WERI-Rb-1 (cell line): ENCODE measurements around the gene NXN.
"Not testable (repeated sequence)": the region's sequence is repeated elsewhere in the genome, so short reads cannot be mapped to it uniquely, and the experiment has no call there.

Source experiments
- DNase-seq: peaks from one replicate; pipeline ENCODE4 v3.0.0-alpha.2; 2020
- H3K27ac ChIP-seq: fragments of 250-450 bp; sonication (Bioruptor Pico); 2 replicates; pipeline ENCODE4 v1.5.1; 2020; ENCODE audit warnings: mild to moderate bottlenecking, moderate library complexity
- H3K27me3 ChIP-seq: fragments of 250-450 bp; sonication (Bioruptor Pico); 2 replicates; pipeline ENCODE4 v1.5.1; 2021; ENCODE audit warnings: mild to moderate bottlenecking, low read depth, moderate library complexity; ENCODE audit not compliant: insufficient read depth, severe bottlenecking
- H3K36me3 ChIP-seq: fragments of 250-450 bp; sonication (Bioruptor Pico); 2 replicates; pipeline ENCODE4 v1.5.1; 2020; ENCODE audit warnings: mild to moderate bottlenecking, moderate library complexity
- H3K4me3 ChIP-seq: 2 replicates; pipeline ENCODE4 v1.5.1; 2011; ENCODE audit warnings: low read depth, mild to moderate bottlenecking, control low read depth, low read length
- H3K9me3 ChIP-seq: fragments of 250-450 bp; sonication (Bioruptor Pico); 2 replicates; pipeline ENCODE4 v1.5.1; 2021; ENCODE audit warnings: mild to moderate bottlenecking, moderate library complexity; ENCODE audit not compliant: severe bottlenecking
- TF ChIP-seq, protein P1 (sequence below): IDR thresholded peaks from 2 replicates; pipeline ENCODE4 v1.5.1; 2011; ENCODE audit warnings: low read depth, mild to moderate bottlenecking, control low read depth, inconsistent platforms, low read length

NXN gene

DNA sequence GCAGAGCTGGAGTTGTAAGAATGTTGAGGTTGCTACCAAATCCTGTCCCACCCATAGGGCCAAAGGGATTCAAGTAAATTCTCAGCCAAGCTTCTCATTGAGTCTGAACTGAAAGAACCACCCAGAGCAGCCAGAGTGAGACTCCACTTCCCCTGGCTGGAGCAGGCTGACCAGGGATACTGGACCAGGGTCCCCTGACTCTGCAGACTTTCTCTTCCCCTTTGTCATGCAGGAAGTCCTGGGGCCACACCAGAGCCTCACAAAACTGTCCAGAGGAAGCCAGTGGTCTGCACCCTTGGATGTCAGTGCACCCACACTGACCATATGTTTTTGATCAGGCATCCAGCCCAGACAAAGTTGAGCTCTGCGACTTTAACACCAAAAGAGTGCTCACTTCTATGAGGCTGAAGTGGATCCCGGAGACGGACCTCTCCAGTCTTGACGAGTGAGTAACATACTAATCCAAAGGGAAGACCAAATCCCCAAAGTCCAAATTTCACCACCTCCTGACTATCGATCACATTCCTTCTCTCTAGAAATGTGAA, 4.1 kb downstream of the NXN start:
- Histone ChIP-seq H3K4me3 (no peak overlapping the region), H3K36me3 (no peaks in the 10 kb centered on the region; the same call in 1 of the 2 replicates)
- TF ChIP-seq, protein P1, sequence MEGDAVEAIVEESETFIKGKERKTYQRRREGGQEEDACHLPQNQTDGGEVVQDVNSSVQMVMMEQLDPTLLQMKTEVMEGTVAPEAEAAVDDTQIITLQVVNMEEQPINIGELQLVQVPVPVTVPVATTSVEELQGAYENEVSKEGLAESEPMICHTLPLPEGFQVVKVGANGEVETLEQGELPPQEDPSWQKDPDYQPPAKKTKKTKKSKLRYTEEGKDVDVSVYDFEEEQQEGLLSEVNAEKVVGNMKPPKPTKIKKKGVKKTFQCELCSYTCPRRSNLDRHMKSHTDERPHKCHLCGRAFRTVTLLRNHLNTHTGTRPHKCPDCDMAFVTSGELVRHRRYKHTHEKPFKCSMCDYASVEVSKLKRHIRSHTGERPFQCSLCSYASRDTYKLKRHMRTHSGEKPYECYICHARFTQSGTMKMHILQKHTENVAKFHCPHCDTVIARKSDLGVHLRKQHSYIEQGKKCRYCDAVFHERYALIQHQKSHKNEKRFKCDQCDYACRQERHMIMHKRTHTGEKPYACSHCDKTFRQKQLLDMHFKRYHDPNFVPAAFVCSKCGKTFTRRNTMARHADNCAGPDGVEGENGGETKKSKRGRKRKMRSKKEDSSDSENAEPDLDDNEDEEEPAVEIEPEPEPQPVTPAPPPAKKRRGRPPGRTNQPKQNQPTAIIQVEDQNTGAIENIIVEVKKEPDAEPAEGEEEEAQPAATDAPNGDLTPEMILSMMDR = no peak

DNA sequence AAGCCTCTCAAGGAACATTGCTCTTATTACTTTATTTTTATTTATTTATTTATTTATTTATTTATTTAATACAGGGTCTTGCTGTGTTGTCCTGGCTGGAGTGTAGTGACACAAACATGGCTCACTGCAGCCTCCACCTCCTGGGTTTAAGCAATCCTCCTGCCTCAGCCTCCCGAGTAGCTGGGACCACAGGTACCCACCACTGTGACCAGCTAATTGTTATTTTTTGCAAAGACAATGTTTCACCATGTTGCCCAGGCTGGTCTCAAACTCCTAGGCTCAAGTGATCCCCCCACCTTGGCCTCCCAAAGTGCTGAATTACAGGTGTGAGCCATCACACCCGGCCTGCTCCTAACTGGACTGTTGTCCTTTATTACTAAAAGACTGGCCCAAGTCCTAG, 4.8 kb downstream of the NXN start:
- DNase-seq, H3K9me3 ChIP-seq, H3K27ac ChIP-seq, H3K36me3 ChIP-seq, H3K4me3 ChIP-seq, H3K27me3 ChIP-seq: not testable (repeated sequence)

More for the DNA sequence above, 4.1 kb downstream of the NXN start:
- Histone ChIP-seq H3K27me3 (no peaks in the 10 kb centered on the region), H3K27ac (no peak overlapping the region), H3K9me3 (no peaks in the 10 kb centered on the region)
- DNase-seq = no peak

DNA sequence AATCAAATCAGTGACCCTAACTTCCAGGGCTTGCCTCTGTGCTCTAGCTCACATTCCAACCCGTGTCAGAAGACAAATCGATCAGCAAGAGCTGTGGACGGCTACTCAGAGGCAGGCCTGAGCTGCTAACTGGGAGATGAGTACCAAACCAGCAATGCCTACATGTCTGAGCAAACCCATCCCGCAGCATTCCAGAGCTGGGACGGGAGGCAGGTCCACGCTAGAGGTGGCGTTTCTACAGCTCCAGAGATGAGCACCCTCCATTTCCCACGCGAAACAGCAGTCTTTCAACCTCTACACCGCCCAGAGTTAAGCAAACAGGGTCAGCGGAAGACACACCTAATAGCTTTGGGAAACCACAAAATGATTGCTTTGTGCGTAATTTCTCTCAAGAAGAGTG, 6.5 kb downstream of the NXN start:
- no peaks in the 10 kb centered on the region for H3K27me3 ChIP-seq
- no peak overlapping the region for H3K27ac ChIP-seq
- DNase-seq = no peak
- peaks cover 13% of the 10 kb centered on the region for H3K36me3 ChIP-seq
- H3K4me3 ChIP-seq = no peak overlapping the region
- TF ChIP-seq, protein P1 = no peak
- H3K9me3 ChIP-seq = no peaks in the 10 kb centered on the region

DNA sequence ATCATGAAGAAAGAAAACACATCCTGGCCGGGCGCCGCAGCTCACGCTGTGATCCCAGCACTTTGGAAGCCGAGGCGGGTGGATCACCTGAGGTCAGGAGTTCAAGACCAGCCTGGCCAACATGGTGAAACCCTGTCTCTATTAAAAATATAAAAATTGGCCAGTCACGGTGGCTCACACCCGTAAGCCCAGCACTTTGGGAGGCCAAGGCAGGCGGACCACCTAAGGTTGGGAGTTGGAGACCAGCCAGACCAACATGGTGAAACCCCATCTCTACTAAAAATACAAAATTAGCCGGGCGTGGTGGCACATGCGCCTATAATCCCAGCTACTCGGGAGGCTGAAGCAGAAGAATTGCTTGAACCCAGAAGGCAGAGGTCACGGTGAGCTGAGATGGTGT, 7.7 kb downstream of the NXN start:
- H3K27ac ChIP-seq, DNase-seq, H3K27me3 ChIP-seq, H3K4me3 ChIP-seq, H3K9me3 ChIP-seq: not testable (repeated sequence)
- peaks cover 13% of the 10 kb centered on the region for H3K36me3 ChIP-seq

DNA sequence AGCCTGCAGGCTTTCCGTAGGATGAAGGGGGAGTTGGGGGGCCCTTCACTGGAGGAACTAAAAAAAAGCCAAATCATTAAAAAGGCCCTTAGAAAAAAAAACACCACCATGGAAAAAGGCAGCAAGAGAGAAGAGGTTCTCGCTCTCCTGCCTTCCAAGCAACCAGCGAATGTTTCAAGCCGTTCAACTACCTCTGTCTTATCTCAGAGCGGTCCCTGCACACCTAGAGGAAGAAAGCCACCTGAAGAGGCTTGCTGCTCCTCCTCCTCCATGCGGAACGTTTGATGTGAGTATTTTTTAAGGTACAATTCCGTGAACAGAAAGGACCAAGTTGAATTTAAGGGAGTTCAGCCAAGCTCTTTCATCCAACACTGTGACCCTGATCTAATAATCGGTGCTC, 9.2 kb downstream of the NXN start:
- Histone ChIP-seq H3K36me3 (peaks cover 13% of the 10 kb centered on the region), H3K4me3 (no peak overlapping the region), H3K9me3 (no peaks in the 10 kb centered on the region), H3K27me3 (no peaks in the 10 kb centered on the region), H3K27ac (no peak overlapping the region)
- DNase-seq = no peak
- TF ChIP-seq, protein P1 = no peak

DNA sequence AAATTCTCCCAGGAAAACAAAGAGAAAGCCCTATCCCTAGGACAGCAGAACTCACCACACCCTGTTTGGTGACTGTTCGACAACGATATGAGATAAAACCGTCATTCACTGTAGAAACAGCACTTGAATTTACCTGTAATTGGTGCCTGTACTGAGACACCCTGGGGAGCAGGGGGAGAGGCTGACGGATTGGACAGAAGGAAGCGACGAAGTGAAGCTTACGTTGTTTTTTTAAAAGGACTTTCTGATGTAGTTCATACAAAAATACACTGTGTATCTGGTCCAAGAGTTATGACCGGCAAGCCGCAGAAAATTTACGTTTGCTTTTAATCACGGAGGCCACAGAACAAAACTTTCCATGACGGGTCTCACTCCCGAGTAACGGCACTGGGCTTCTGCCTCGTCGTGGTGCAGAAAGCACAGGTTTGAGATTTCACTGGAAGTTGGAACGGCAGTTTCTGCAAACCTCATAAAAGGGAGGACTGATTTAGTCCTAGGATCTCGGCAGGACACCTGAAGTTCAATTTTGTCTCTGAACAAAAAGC, 9.7 kb downstream of the NXN start:
- Histone ChIP-seq H3K27me3 (no peaks in the 10 kb centered on the region), H3K36me3 (peaks cover 13% of the 10 kb centered on the region), H3K9me3 (no peaks in the 10 kb centered on the region), H3K4me3 (no peak overlapping the region), H3K27ac (no peak overlapping the region)
- DNase-seq = no peak
- TF ChIP-seq, protein P1 = no peak
